Measurements from ENCODE around the gene PLIN5. TPM values are rescaled to one million over a fixed set of nuclear protein-coding genes. Genes with fewer than 3 reads are reported as not detected.

Gene PLIN5
- total RNA-seq, 1 experiment from 2014 or later: 3.9 TPM

DNA sequence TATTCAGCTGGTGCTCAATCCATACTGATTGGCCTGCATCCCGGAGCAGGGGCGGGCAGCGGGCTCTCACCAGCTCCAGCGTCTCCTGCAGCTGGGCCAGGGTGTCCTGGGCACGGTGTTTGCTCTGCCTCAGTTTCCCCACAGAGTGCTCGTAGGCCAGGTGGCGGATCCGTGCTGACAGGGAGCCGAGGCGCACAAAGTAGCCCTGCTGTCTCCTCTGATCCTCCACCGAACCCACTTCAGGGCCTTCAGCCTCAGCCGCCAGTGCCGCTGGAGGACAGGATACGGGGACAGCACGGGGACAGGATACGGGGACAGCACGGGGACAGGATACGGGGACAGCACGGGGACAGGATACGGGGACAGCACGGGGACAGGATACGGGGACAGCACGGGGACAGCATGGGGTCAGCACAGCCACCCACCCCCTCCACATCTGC is 9.4 kb downstream of the PLIN5 start:
- Histone ChIP-seq H3K79me1 (ENCODE audit: insufficient read depth, low read depth, low read length, poor library complexity, severe bottlenecking) (no peaks in the 10 kb centered on the region), H2BK20ac (ENCODE audit: low read depth, low read length, poor library complexity, severe bottlenecking) (no peak overlapping the region), H4K20me1 (ENCODE audit: control insufficient read depth, insufficient read depth, insufficient read length) (no peaks in the 10 kb centered on the region), H3K27me3 (ENCODE audit: insufficient read depth, low read length) (no peaks in the 10 kb centered on the region), H3K23me2 (ENCODE audit: insufficient read length, low read depth, low read length, poor library complexity, severe bottlenecking) (no peaks in the 10 kb centered on the region), H2AK5ac (ENCODE audit: insufficient read length, low read length) (no peak overlapping the region), H2BK12ac (ENCODE audit: insufficient read length, low read depth, low read length) (no peak overlapping the region), H3K9me3 (ENCODE audit: control insufficient read depth, low read depth, low read length) (no peaks in the 10 kb centered on the region), H2AFZ (ENCODE audit: low read length) (no peak overlapping the region), H3K4me1 (ENCODE audit: insufficient read depth, low read length) (no peaks in the 10 kb centered on the region), H3K56ac (ENCODE audit: insufficient read length, low read depth, low read length) (no peak overlapping the region), H3K23ac (ENCODE audit: insufficient read length, low read depth, low read length) (no peak overlapping the region), H3T11ph (ENCODE audit: low read length) (no peak overlapping the region), H3K9ac (ENCODE audit: extremely low read depth, insufficient read length, low read length) (no peak overlapping the region), H3K18ac (ENCODE audit: insufficient read length, low read depth, low read length) (no peak overlapping the region), H3K4ac (ENCODE audit: low read depth, low read length) (no peak overlapping the region), H3K4me2 (ENCODE audit: insufficient read depth, insufficient read length, low read length) (no peak overlapping the region), H4K91ac (ENCODE audit: insufficient read length, low read depth, low read length) (no peak overlapping the region), H3K79me2 (ENCODE audit: insufficient read depth, low read length) (no peaks in the 10 kb centered on the region), H3K27ac (ENCODE audit: insufficient read length, low read depth, low read length) (no peak overlapping the region), H4K8ac (replicated peaks; ENCODE audit: insufficient read length, low read depth, low read length) (no peak overlapping the region), H2BK120ac (ENCODE audit: low read depth, low read length, poor library complexity, severe bottlenecking) (no peak overlapping the region), H4K5ac (ENCODE audit: insufficient read length, low read depth, low read length) (no peak overlapping the region), H3K14ac (ENCODE audit: insufficient read depth, low read length) (no peak overlapping the region; the same call in 1 of the 2 replicates), H2BK15ac (ENCODE audit: low read depth, low read length) (no peak overlapping the region), H2BK5ac (ENCODE audit: insufficient read length, low read length) (no peak overlapping the region)
- Mint-ChIP-seq H3K27ac (no peak overlapping the region), H3K9me3 (no peaks in the 10 kb centered on the region; a peak in 1 of 5 replicates), H3K36me3 (ENCODE audit: insufficient read depth in 1 of 3, low read depth in 3 of 3) (no peaks in the 10 kb centered on the region), H3K4me1 (no peaks in the 10 kb centered on the region), H3K27me3 (ENCODE audit: low read depth) (peaks cover 34% of the 10 kb centered on the region), H3K4me3 (no peak overlapping the region)
- DNase-seq: no peak
- WGBS (ENCODE audit: extremely low coverage, insufficient read length, low lambda C conversion rate): no CpG with 5 or more reads among the region's 23 CpGs
- TF ChIP-seq, protein P1, sequence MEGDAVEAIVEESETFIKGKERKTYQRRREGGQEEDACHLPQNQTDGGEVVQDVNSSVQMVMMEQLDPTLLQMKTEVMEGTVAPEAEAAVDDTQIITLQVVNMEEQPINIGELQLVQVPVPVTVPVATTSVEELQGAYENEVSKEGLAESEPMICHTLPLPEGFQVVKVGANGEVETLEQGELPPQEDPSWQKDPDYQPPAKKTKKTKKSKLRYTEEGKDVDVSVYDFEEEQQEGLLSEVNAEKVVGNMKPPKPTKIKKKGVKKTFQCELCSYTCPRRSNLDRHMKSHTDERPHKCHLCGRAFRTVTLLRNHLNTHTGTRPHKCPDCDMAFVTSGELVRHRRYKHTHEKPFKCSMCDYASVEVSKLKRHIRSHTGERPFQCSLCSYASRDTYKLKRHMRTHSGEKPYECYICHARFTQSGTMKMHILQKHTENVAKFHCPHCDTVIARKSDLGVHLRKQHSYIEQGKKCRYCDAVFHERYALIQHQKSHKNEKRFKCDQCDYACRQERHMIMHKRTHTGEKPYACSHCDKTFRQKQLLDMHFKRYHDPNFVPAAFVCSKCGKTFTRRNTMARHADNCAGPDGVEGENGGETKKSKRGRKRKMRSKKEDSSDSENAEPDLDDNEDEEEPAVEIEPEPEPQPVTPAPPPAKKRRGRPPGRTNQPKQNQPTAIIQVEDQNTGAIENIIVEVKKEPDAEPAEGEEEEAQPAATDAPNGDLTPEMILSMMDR (conservative IDR thresholded peaks at IDR 0.05): no peak
